HepG2 (cell line): Measurements from ENCODE around the gene ATP6V0E1. TPM values are rescaled to one million over a fixed set of nuclear protein-coding genes. Genes with fewer than 3 reads are reported as not detected.

ENCODE experiments used
- ATAC-seq: fragments of 200-7000 bp; cut with Tn5 transposase; 3 replicates; pipeline ENCODE4 v1.9.1; 2020; ENCODE audit warnings: mild to moderate bottlenecking, moderate library complexity
- BruUV-seq: library from RNA; stranded (reverse); fragments of 400-500 nt; replicated peaks from 2 replicates; lab custom pipeline; 2021; lab: Mats Ljungman, UMichigan
- CTCF ChIA-PET: fragments of 300-600 bp; formaldehyde crosslinking; extraction: SDS; loops from one replicate; lab custom pipeline; 2021; ENCODE audit warnings: low total read pairs, inconsistent platforms, low intra/inter-chr PET ratio; lab: Yijun Ruan, JAX
- POLR2A ChIA-PET: fragments of 350-600 bp; sonication (Branson Sonifier 250); formaldehyde crosslinking; loops from one replicate; lab custom pipeline; 2020; ENCODE audit warnings: antibody characterized with exemption, inconsistent platforms; lab: Yijun Ruan, JAX
- DNase-seq: peaks from one replicate; pipeline ENCODE4 v3.0.0-alpha.2; 2015; ENCODE audit warnings: low spot score
- FAIRE-seq: peaks from 3 replicates; lab custom pipeline; 2011; peaks lifted over from hg19 to GRCh38; lab: Jason Lieb, UNC
- H2AFZ ChIP-seq: one replicate; pipeline ENCODE4 v1.6.1; 2011; ENCODE audit warnings: low read length, inconsistent platforms
- H3K27ac ChIP-seq: fragments of 300-600 bp; 3 replicates; pipeline ENCODE4 v1.8.0; 2011; ENCODE audit warnings: mixed run types, mild to moderate bottlenecking, mixed read lengths, low read length, inconsistent platforms; ENCODE audit not compliant: insufficient read depth; ENCODE audit errors: extremely low read length
- H3K27me3 ChIP-seq, 2 experiments: fragments of 200-600 bp in 1 of 2; 2 replicates in 1 of 2; 3 replicates in 1 of 2; pipeline versions ENCODE4 v1.6.0 to v1.8.0; 2011; ENCODE audit warnings: low read length in 2 of 2, mild to moderate bottlenecking in 2 of 2, moderate library complexity in 2 of 2, inconsistent platforms in 1 of 2; ENCODE audit not compliant: insufficient read depth in 2 of 2, control insufficient read depth in 1 of 2
- H3K36me3 ChIP-seq, 2 experiments: fragments of 200-600 bp in 1 of 2; replicated peaks in 1 of 2; 2 replicates in 1 of 2; 3 replicates in 1 of 2; pipeline versions ENCODE4 v1.5.1 to v1.8.0; 2011; ENCODE audit warnings: low read length in 2 of 2, inconsistent platforms in 1 of 2; ENCODE audit not compliant: insufficient read depth in 2 of 2, control insufficient read depth in 1 of 2
- H3K4me1 ChIP-seq: 2 replicates; pipeline ENCODE4 v1.5.1; 2012; ENCODE audit warnings: low read length, inconsistent platforms; ENCODE audit not compliant: insufficient read depth
- H3K4me2 ChIP-seq: 2 replicates; pipeline ENCODE4 v1.6.0; 2011; ENCODE audit warnings: low read depth, low read length, inconsistent platforms
- H3K4me3 ChIP-seq, 3 experiments: fragments of 200-600 bp in 1 of 3; sonication (generic), shearing (Covaris generic) in 1 of 3; replicated peaks in 1 of 3; 2 replicates each; pipeline ENCODE4 v1.5.1; 2011 to 2016; ENCODE audit warnings: low read length in 3 of 3, inconsistent platforms in 2 of 3, low read depth in 2 of 3, mild to moderate bottlenecking in 2 of 3, control low read depth in 1 of 3, mixed read lengths in 1 of 3; ENCODE audit not compliant: insufficient read depth in 1 of 3
- H3K79me2 ChIP-seq: one replicate; pipeline ENCODE4 v1.6.1; 2011; ENCODE audit warnings: low read length, inconsistent platforms; ENCODE audit not compliant: insufficient read depth
- H3K9ac ChIP-seq: 2 replicates; pipeline ENCODE4 v1.6.0; 2011; ENCODE audit warnings: mild to moderate bottlenecking, low read depth, low read length, inconsistent platforms; ENCODE audit not compliant: insufficient read depth
- H3K9me3 ChIP-seq: 2 replicates; pipeline ENCODE4 v1.5.1; 2012; ENCODE audit warnings: mild to moderate bottlenecking, low read length
- H4K20me1 ChIP-seq: 2 replicates; pipeline ENCODE4 v1.6.0; 2011; ENCODE audit warnings: inconsistent platforms, mild to moderate bottlenecking, low read length, moderate library complexity; ENCODE audit not compliant: insufficient read depth
- ELF3 ChIP-seq: IDR thresholded peaks from 2 replicates; pipeline ENCODE4 v1.6.1; 2016; ENCODE audit warnings: missing genetic modification reagents, missing compliant biosample characterization
- GZF1 ChIP-seq: sonication (generic); formaldehyde crosslinking; IDR thresholded peaks from 2 replicates; pipeline ENCODE4 v1.5.1; 2020; ENCODE audit warnings: mild to moderate bottlenecking, missing genetic modification reagents
- KDM4B ChIP-seq: sonication (generic); formaldehyde crosslinking; IDR thresholded peaks from 2 replicates; pipeline ENCODE4 v1.4.0; 2020; ENCODE audit warnings: missing genetic modification reagents
- MZF1 ChIP-seq: sonication (generic); formaldehyde crosslinking; IDR thresholded peaks from 2 replicates; pipeline ENCODE4 v1.8.1; 2023; ENCODE audit warnings: mild to moderate bottlenecking, missing genetic modification reagents, borderline replicate concordance
- NKX3-1 ChIP-seq: sonication (generic); formaldehyde crosslinking; IDR thresholded peaks from 2 replicates; pipeline ENCODE4 v1.5.0; 2020; ENCODE audit warnings: missing genetic modification reagents
- PCBP1 ChIP-seq: fragments of 200-400 bp; formaldehyde crosslinking; IDR thresholded peaks from 2 replicates; pipeline ENCODE4 v1.6.1; 2017; ENCODE audit warnings: mild to moderate bottlenecking, low read depth, low read length, borderline replicate concordance
- TBP ChIP-seq: sonication (generic); formaldehyde crosslinking; IDR thresholded peaks from 2 replicates; pipeline ENCODE4 v1.5.0; 2020; ENCODE audit warnings: missing genetic modification reagents
- ZNF296 ChIP-seq: sonication (generic); formaldehyde crosslinking; conservative IDR thresholded peaks from 2 replicates; pipeline ENCODE4 v1.5.0; 2020; ENCODE audit warnings: mild to moderate bottlenecking, missing genetic modification reagents
- ZNF34 ChIP-seq: sonication (generic); formaldehyde crosslinking; IDR thresholded peaks from 2 replicates; pipeline ENCODE4 v1.4.0; 2020; ENCODE audit warnings: mild to moderate bottlenecking, missing genetic modification reagents, borderline replicate concordance
- ZNF354B ChIP-seq: sonication (generic); formaldehyde crosslinking; IDR thresholded peaks from 2 replicates; pipeline ENCODE4 v1.8.0; 2022; ENCODE audit warnings: mild to moderate bottlenecking, missing genetic modification reagents
- ZNF674 ChIP-seq: sonication (generic); formaldehyde crosslinking; IDR thresholded peaks from 2 replicates; pipeline ENCODE4 v1.5.0; 2020; ENCODE audit warnings: low read depth, mild to moderate bottlenecking, missing genetic modification reagents
- WGBS: methylation state at CpG from one replicate; pipeline ENCODE4 v1.1.6; 2017; ENCODE audit warnings: low lambda C conversion rate; 5-methylcytosine and 5-hydroxymethylcytosine counted together
- in situ Hi-C: cut with HindIII; loops from 2 replicates; pipeline ENCODE4 v1.10.0; 2017; ENCODE audit warnings: low pct_unique_long_range_greater_than_20kb; ENCODE audit not compliant: extremely low pct_ligation_motif_present
- intact Hi-C: fragments of 100-400 bp; cut with micrococcal nuclease; formaldehyde crosslinking; loops from one replicate; pipeline ENCODE4 v1.10.0; 2022; ENCODE audit not compliant: unreplicated experiment
- polyA plus RNA-seq, 8 experiments: library from polyadenylated mRNA; depleted of rRNA in 3 of 8; stranded (reverse) in 7 of 8; unstranded in 1 of 8; fragments of >200 nt; fragmentation: Illumina TruSeq in 4 of 8; extraction: Trizol in 4 of 8; gene quantifications; 2 replicates each; pipeline versions ENCODE4 v1.2.1 to v1.2.3, GENCODE V29; 2011 to 2016; ENCODE audit warnings: low read depth in 4 of 8, missing spikeins in 1 of 8, mixed read lengths in 1 of 8; ENCODE audit not compliant: insufficient read depth in 1 of 8
- total RNA-seq, 5 experiments: library from RNA; depleted of rRNA; stranded (reverse); fragments of >200 nt; fragmentation: Illumina TruSeq; extraction: Trizol; gene quantifications; 2 replicates each; pipeline ENCODE4 v1.2.3, GENCODE V29; 2016; ENCODE audit warnings: low read depth in 1 of 5
- TF ChIP-seq, protein P1 (sequence below): sonication (generic); formaldehyde crosslinking; IDR thresholded peaks from 2 replicates; pipeline ENCODE4 v1.9.0; 2021; ENCODE audit warnings: missing genetic modification reagents, mild to moderate bottlenecking, borderline replicate concordance
- TF ChIP-seq, protein P2 (sequence below): IDR thresholded peaks from 2 replicates; pipeline ENCODE4 v1.6.1; 2016

The ATP6V0E1 gene
- total and polyA plus RNA-seq, 2 of the 13 experiments (the other 11 are each of a cell fraction or from before 2014, with no cell fraction given) = 143 to 215 TPM

DNA sequence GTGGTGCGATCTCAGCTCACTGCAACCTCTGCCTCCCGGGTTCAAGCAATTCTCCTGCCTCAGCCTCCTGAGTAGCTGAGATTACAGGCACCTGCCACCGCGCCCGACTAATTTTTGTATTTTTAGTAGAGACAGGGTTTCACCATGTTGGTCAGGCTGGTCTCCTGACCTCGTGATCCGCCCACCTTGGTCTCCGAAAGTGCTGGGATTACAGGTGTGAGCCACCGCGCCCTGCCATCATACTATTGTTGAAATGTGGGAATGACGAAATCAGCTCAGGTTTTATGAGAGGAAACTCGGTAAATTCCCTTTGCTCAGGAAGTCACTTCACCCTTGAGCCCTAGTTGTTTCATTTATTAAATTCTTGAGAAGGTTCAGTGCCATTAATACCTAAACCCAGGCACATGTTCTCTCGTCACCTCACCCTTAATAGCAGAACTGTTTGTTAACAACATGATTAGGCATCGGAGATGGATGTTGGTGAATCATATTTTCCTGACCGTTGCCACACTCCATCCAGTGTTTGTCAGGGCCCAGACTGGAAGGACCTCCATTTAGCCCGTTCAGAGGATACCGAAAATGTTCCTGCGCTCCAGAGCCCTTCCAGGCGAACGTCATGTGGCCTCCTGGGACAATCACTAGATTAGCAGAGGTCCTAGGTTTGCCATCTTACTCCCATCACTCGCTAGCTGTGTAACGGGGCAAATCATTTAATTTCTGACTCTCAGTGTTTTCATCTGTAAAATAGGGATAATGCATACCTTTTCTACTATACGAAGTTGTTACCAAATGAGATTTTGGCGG lies 52.5 kb downstream of the ATP6V0E1 start:
- H3K79me2 ChIP-seq = no peaks in the 10 kb centered on the region
- H3K4me1 ChIP-seq = no peaks in the 10 kb centered on the region
- POLR2A ChIA-PET = no interaction called here
- H2AFZ ChIP-seq = no peak overlapping the region
- H3K4me2 ChIP-seq = no peak overlapping the region
- no peaks in the 10 kb centered on the region for H4K20me1 ChIP-seq
- no peak for FAIRE-seq
- no peak for ATAC-seq
- peaks cover 4% of the 10 kb centered on the region; the same call in 1 of the 2 replicates for H3K9me3 ChIP-seq
- H3K9ac ChIP-seq = no peak overlapping the region
- DNase-seq = no peak
- peaks cover 10 to 25% of the 10 kb centered on the region in 2 experiments; a peak in 3 of 5 replicates for H3K36me3 ChIP-seq
- WGBS = 97% methylated on average over 23 of the region's 24 CpGs
- CTCF ChIA-PET = no interaction called here
- intact Hi-C loops (no loop called here), in situ Hi-C loops (no loop called here)
- BruUV-seq = no TSS peak
- TF ChIP-seq ZNF674 (CRISPR knock-in tag) = no peak
- TF ChIP-seq ZNF296 (CRISPR knock-in tag) = no peak
- TF ChIP-seq KDM4B (CRISPR knock-in tag) = no peak
- TF ChIP-seq, protein P1, sequence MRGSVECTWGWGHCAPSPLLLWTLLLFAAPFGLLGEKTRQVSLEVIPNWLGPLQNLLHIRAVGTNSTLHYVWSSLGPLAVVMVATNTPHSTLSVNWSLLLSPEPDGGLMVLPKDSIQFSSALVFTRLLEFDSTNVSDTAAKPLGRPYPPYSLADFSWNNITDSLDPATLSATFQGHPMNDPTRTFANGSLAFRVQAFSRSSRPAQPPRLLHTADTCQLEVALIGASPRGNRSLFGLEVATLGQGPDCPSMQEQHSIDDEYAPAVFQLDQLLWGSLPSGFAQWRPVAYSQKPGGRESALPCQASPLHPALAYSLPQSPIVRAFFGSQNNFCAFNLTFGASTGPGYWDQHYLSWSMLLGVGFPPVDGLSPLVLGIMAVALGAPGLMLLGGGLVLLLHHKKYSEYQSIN (CRISPR knock-in tag) = no peak
- TF ChIP-seq PCBP1 = no peak
- no peak for TF ChIP-seq MZF1 (CRISPR knock-in tag)
- TF ChIP-seq TBP (CRISPR knock-in tag) = no peak
- no peak for TF ChIP-seq GZF1 (CRISPR knock-in tag)
- TF ChIP-seq ZNF34 (CRISPR knock-in tag) = no peak
- no peak for TF ChIP-seq ELF3
- TF ChIP-seq, protein P2, sequence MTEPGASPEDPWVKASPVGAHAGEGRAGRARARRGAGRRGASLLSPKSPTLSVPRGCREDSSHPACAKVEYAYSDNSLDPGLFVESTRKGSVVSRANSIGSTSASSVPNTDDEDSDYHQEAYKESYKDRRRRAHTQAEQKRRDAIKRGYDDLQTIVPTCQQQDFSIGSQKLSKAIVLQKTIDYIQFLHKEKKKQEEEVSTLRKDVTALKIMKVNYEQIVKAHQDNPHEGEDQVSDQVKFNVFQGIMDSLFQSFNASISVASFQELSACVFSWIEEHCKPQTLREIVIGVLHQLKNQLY = no peak
- no peak for TF ChIP-seq ZNF354B (CRISPR knock-in tag)
- TF ChIP-seq NKX3-1 = no peak
- no peak overlapping the region for H3K4me3 ChIP-seq
- H3K27ac ChIP-seq = no peak overlapping the region
- no peaks in the 10 kb centered on the region for H3K27me3 ChIP-seq
